ENCODE measurements around the gene ARHGAP29.
A peak's percentile ranks its signal among the peaks of the same experiment; 100 is the strongest.

Gene ARHGAP29

DNA sequence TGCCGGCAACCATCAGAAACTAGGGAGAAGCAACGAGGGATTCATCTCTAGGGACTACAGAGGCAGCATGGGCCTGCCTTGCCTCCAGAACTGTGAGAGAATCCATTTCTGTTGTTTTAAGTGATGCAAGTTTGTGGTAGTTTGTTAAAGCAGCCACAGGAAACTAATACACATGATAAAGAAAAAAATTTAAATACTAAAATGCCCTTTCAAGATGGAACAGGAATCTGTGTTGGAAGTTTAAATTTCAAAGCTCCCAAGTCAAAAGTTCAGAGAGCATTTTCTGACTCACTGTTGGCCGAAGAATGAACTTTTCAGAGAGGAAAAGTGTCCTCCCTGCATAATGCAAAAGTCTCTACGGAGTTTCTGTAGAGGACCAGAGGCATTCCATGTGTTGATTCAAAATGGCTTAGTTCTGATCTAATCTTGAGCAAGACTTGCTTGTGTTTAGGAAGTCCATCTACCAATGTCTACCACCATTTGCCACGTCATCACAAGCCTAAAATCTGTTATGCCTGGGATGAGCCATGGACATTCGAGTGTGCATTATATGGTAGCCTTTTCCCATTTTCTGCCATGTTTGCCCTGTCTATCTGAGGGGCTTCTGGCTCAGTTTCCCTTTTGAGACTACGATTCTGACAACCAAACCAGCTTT is 22.4 kb upstream of the ARHGAP29 start:
- DNase-seq (ENCODE audit: low spot score): no peak

DNA sequence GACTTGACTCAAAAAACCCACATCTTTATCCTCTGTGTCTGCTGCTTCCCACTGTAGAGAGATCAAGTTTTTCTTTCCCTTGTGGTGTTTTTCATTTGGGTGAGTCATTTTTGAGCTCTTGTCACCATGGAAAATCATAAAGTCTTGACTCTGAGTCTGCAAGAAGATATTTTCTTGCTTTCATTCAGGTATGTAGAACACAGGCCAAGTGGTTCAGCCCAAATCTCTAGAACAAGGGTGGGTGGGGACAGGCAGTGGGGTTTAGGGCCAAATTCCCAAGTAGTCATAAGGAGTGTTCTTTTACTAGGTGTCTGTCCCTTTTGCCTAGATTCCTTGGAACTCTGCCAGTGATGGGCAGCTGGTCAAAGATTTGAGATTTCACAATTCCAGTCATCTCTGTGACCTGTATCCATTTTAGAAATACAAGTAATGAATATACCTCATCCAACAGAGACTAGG is 21.5 kb upstream of the ARHGAP29 start:
- no peak for DNase-seq (ENCODE audit: low spot score)

DNA sequence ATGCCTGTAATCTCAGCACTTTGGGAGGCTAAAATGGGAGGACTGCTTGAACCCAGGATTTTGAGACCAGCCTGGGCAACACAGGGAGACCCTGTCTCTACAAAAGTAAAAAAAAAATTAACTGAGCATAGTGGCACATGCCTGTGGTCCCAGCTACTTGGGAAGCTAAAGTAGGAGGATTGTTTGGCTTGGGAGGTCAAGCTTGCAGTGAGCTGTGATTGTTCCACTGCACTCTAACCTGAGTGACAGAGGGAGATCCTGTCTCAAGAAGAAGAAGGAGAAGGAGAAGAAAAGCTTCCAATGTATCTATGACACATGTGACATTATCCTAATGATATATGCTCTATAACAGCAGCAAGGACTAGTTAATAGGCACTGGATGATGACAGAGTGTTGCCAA is 20.1 kb upstream of the ARHGAP29 start:
- DNase-seq (ENCODE audit: low spot score): no peak

DNA sequence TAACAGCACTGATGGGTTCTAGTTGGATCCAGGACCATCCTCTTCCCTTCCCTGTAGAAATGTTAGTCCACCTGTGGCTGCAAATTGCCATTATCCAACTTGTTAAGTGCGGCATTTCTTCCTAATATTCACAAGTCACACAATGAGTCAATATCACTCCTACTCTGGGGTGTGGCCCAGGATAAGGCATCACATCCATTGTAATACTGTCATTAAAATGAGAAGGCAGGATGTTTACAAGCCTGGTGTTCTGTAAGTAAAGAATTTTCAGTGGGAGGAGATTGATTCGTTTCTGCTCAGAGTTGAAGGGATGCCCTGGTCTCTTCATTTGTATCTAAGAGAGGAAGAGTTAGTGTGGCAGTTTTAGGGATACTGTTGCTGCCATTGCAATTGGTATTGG is 18.1 kb upstream of the ARHGAP29 start:
- DNase-seq (ENCODE audit: low spot score): no peak

DNA sequence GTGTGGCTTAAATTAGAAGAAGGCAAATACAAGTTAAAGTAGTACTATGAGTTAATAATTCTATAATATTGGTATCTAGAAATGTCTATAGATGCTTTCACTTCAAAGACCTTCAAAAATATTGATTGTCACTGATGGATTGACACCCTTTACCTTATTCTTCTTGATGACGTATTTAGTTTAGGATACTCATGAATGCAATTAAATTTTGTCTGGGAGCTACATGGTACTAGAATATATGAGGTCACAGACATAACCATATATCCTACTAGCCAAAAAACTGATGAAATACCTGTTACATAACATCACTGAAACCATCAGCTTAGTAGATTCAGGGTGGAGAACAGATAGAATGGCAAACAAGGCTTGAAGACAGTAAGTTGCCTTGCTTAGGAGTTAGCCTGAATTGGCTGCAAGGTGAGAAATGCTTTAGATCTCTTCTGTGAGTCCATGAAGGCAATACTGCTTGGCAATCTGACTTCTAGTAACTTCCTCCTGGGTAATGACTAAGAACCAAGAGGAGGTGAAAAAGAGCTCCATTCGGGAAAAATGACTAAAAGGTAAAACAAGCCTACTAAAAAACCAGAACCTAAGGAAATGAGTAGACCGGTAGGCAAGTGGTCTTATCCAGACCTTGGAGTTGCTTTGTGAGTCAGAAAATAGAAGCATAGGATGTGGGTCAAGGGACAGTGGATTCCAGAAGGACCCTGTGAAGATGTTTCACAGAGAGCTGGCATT is 16.9 kb upstream of the ARHGAP29 start:
- DNase-seq (ENCODE audit: low spot score): no peak

DNA sequence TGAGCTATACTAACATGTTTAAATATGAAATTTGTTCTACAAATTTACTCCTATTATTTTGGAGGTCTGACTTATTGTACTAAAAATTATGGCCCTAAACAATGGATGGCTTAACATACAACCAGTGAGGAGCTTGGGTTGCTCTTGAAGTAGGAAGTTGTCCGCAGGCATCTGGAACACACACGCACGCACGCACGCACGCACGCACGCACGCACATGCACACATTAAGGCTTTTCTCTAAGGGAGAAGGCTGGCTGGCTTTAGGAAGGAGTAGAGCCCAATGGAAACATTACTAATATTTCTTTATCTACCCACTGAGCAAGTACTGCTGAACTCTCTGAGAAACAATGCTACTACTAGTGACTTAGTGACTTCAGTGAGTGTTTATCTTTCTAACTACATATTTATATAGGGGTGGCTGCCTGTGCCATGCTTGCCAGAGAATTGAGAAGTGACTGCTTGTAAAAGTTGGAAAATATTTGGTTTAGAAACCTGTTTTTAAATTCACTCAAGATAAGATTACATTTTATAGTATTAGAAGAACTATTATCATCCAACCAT is 16.2 kb upstream of the ARHGAP29 start:
- DNase-seq (ENCODE audit: low spot score): no peak

DNA sequence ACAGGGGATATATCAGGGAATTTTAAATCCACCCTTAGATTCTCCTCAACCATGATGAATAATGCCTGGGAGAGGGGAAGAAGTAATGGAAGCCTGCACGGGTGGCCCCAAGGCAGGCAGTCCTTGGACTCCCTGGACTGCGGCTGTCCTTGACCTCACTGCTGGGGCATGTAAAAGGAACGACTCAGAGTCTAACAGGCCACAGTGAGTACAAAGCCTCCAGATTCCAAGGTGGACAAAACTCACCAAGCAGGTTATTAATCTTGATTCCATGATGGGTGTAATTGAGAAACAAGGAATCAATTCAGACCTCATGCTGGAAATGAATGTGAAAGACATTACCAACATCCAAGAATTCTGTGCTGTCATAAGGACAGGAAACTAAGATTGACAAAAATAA is 13.0 kb upstream of the ARHGAP29 start:
- DNase-seq (ENCODE audit: low spot score): no peak

DNA sequence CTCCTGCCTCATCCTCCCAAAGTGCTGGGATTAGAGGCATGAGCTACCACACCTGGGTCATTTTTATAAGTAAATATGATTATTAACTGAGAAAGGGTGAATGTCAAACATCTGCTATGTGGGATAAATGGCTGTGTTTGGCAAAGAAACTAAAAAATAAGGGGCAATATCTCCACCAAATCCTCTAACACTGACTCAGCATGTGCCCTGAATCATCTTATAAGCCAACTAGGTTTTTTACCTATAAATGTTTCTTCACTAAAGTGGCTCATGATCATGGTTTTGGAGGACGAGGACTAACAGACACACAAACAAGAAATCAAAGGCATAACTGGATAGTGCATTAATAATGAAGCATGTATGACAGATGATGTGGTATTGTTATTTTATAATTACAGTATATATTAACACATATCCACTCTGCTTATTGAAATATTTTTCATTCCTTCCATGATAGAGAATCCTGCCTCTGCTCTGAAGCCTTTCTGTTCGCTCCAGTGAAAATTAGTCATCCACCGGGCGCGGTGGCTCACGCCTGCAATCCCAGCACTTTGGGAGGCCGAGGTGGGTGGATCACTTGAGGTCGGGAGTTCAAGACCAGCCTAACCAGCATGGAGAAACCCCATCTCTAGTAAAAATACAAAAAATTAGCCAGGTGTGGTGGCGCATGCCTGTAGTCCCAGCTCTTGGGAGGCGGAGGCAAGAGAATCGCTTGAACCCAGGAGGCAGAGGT is 11.7 kb upstream of the ARHGAP29 start:
- no peak for DNase-seq (ENCODE audit: low spot score)

DNA sequence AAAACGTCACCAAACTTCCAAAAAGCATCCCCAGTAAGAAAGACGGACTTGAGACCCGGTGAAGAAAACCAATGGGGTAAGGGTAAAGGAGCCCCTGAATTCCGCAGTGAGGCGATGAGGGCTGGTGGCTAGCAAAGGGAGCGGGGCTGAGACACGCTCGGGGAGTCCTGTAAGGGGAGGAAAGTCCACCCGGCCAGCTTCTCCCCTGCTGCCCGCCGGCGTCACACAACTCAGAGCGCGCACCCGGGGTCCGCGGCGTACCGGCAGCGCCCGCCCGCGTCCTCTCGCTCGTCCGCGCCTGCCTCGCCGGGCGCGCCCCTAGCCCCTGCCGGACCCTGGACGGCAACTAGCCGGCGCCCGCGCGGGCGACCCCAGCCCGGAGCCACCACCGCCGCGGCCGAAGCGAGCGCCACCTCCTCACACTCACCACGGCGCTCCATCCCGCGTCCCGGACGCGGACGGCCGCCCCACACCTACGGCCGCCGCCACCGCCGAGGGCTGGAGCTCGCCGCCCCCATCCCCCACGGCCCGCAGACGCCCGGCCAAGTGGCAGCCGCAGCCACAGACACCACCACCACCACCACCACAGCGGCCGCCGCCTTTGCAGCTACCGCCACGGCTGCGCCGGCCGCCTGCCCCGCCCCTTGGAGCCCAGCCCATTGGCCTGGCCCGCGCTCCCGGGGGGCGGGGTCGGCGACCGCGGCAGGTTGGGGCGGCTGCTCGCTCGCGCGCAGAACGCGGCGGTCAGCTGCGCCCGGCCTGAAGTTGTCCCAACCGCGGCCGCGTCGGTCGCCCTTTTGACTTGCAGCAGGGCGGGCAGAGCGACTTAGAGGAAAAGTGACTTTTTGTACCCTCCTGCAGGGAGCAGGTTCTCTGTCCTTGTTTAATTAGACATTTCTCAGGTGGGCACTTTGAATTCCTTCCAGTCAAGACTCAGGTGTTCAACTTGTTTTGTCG is 10.0 kb upstream of the ARHGAP29 start:
- DNase-seq (ENCODE audit: low spot score): peak; percentile 20

DNA sequence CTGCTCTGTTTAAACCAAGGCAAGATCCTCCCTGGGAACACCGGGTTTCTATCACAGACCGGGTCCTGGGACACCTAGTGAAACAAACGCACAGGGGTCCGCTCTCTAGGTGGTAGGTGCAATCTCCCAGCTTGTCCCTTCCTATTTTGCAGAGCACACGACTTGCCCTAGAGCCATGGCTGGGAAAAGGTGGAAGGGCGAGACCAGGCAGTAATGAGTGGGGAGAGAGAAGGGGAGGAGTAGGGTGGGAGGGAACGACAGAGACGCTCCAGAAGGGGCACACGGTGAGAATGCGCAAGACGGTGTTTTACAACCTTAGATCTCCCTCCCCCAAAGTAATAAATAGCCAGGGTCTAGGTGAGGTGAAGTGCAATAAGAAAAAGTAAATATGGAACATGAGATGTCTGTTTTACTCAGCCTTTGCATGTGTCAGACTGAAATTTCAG is 9.3 kb upstream of the ARHGAP29 start:
- DNase-seq (ENCODE audit: low spot score): no peak

DNA sequence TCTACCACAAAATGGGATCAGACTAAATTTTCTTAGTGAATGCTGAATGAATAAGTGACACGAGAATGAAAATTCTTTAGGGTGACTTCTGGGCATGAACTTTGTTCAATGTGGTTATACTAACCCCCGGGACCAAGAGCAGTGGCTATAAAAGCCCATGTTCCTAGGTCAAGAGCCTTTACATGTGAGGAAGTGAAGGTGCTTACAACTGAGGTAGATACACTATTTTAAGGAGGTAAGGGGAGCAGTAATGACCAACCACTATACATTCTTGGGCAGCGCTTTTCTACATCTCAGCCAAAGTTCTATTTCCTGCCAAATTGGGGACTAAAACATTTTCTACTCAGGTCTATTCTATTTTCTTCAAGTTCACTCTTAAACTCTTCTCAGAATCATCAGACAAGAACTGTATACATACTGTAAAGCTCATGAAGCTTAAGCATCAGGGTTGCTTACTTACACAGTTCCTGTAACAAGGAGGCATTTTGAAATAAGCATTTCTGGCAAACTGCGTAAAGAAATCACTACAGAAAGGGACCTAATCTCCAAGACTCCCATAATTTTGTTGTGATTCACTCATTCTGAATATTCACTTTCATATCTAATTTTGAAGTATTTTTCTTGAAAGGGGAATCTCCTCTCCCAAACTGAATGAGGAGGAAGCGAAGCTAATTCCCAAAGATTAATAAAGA is 8.5 kb upstream of the ARHGAP29 start:
- no peak for DNase-seq (ENCODE audit: low spot score)

DNA sequence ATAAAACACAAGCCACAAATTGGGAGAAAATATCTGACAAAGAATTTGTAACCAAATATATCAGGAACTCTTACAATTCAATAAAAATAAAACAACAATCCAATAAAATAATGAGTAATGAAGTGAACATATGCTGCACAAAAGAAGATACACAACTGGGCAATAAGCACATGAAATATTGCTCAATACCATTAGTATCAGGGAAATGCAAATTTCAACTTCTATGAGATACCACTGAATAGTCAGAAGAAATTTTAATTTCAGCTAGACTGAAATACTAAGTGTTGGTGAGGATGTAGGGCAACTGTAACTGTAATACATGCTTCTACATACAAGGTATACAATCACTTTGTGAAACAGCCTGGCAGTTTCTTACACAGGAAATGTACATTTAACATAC is 7.4 kb upstream of the ARHGAP29 start:
- no peak for DNase-seq (ENCODE audit: low spot score)

DNA sequence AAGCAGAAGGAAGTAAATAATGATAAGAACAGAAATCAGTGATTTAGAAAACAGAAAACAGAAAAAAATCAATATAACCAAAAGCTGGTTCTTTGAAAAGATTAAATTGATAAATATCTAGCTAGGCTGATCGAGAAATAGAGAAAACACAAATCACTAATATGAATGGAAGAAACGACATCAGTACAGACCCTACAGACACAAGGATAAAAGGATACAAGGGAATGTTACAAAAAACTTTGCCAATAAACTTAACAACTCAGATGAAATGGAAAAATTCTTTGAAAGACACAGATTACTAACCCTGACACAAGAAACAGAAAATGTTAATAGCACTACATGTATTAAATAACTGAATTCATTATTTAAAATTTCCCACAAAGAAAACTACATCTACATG is 6.3 kb upstream of the ARHGAP29 start:
- DNase-seq (ENCODE audit: low spot score): no peak

DNA sequence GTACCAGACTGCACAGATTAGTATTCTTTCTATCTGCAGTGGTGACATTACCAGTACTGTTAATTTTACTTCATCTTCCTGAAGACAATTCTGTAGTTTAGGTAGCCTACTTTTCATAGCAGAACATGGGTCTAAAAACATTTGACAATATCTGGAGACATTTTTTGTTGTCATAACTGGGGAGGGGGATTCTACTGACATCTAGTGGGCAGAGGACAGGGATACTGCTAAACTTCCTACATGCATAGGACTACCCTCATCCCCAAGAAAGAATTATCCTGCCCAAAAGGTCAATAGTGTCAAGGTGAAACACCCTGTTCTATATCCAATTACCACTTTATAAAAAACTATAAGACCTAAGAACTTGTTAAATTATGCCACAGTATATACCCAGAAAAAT is 3.4 kb upstream of the ARHGAP29 start:
- DNase-seq (ENCODE audit: low spot score): no peak

DNA sequence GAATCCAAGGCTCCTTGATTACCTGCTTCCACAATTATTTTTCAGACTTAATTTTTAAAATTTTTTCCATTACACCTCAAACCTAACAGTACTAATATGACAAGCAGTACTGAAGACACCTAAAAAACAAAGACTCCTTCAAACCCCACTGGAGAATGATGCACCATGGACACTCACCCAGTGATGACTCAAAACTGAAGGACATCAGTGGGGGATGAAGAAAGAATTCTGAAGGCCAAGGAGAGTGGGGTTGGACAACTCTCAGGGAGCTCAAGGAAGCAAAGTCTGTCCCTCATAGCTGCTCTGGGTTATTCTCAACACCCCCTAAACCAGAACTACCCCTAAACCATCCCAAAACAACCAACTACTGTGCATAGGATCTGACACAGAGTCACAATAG is 2.4 kb upstream of the ARHGAP29 start:
- DNase-seq (ENCODE audit: low spot score): no peak

DNA sequence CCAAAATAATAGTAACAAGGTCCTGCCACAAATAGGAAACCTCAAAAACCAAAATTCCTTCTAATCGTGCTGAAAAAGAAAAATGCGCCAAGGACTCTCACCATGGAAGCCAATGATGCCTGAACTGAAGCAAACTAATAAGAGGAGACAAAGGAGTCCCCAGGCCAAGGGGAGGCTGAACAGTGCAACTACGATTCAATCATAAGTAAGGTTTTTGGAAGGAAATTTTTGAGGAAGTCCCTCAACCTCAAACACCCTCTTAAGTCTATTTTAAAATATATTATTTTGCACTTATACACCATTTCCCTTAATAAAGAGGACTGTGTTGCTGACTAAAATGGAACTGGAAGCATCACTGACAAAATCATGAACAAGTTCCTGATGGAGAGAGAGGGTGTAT is 1.7 kb upstream of the ARHGAP29 start:
- DNase-seq (ENCODE audit: low spot score): no peak

DNA sequence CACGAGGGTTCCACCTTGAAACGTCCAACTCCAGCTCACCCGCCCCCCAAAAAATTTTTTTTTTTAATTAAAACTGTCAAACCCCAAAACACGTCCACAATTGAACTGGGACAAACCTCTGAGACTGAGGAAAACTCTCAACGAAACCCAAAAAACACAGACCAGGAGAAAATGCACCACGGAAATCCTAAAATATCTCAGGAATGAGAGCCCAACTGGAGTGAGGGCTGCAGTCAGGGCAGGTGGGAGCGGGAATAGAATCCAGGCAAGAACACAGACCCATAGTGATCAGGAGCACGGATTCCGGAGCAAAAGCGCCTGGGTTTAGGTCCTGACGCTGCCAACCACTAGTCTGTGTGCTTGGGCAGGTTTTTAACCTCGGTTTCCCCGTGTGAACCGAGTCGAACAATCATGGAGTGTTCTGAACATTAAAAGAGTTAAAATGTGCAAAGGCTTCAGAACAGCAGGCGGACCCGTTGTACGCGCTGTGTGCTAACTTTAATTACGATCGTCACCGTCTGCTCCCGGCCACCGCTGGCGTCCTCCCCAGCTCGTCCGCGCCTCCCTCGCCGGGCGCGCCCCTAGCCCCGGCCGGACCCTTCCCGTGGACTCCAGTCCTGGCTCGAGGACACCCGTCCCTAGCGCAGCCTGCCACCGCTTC is 624 bp downstream of the ARHGAP29 start:
- DNase-seq (ENCODE audit: low spot score): peak; percentile 5

DNA sequence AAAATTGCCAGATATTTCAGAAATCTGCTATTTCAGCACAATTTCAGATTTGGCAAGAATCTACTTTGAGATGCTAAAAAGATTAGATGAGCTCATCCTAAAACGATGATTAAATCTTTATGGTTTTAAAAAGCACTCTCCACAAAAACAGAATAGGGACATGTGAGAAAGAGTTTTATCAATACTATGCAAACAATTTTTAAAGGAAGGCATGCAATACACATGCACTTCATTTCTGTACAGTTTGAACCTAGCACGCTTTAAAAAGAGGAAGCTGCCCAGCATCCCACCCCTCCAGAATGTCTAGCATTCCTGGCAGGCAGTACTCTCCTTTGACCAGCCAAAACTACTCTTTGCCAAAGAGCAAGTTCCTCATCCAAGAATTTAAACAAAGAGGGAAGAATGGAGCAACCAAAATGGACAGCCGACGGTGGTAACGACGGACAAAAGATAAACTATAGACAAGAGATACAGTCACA is 1.3 kb downstream of the ARHGAP29 start:
- DNase-seq (ENCODE audit: low spot score): no peak

DNA sequence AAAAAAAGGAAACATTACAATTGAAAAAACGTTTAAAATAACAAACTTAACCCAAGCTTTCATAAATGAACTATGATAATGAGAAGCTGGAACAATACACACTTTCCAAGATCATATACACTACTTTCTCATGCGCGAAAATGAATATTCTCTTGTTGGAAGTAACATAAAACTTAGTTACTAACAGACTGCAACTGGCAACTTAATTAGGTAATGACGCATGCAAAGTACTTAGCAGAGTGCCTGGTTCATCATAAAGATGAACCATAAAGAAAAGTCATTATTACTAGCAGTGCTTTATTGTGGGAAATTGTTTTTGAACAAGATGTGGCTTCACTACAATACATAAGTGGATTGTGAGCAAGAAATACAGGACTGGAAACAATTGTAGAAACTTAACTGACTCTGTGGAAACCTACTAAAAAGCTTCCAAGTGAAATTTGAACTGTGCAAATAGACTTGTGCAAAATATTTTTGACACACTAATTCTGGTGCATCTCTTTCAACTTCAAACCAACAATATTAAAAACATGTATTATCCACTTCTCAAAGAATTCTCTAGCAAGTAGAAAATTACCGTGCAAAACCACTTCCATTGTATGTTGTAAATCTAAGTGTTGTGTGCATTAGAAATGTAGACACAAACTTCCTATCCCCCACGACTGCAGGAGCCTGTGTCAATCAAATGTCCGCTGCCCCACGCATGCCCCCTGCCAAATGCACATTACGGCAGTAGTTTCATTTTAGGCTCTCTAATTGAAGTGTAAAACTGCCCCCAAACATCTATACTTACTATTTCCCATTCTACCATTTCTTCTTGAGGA is 2.0 kb downstream of the ARHGAP29 start:
- DNase-seq (ENCODE audit: low spot score): no peak

All from COLO829 (cell line).